NCI-H69 (cell line): ENCODE measurements around the gene LRRC73.
"Not testable (repeated sequence)": the region's sequence is repeated elsewhere in the genome, so short reads cannot be mapped to it uniquely, and the experiment has no call there.

Experiments used
- DNase-seq: peaks from one replicate; lab custom pipeline; 2025; lab: John Stamatoyannopoulos, UW

The LRRC73 gene

DNA sequence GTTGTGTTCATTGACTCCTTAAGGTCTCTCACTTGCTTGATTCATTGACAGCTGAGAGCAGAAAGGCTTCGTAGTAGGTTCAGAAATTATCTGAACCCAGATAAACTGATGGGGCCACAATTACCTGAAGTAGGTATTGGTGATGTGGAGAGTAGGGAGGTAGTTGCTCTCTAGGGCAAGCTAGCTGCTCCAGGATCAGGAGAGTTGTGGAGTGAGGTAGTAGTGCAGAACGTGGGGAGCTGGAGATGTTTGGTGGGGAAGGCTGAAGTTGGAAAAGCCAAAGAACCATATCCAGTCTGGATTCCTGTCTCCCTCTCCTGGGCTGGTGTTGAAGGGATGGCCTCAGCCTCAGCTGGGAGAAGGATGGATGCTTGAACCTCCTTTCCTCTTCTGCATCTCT, 16.9 kb downstream of the LRRC73 start:
- DNase-seq: no peak

- DNase-seq: no peak
Observed at GRCh38 chr6:43492673-43493072, 17.5 kb downstream of the LRRC73 start.

GRCh38 chr6:43491750-43492661, 18.1 kb downstream of the LRRC73 start:
- DNase-seq: peak; percentile 17

DNA sequence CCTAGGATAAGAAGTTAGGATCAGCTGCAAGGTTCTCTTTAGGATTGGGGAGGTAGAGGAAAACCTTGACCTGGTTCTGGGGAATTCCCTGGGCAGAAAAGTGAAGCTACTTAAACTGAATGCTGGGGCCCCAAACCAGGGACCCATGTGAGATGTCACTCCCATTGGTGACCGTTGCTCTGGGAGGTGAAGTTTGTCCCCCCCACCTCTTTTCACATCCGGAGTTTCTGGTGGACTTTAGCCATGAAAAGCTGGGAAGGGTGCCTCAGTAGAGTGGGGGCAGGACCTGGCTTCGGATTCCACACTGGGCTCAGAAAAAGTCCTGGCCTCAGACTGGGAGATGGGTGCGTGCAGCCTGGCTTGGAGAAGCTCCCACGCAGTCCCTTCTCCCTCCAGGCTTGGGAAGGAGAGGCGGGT, 19.6 kb downstream of the LRRC73 start:
- DNase-seq: no peak

DNA sequence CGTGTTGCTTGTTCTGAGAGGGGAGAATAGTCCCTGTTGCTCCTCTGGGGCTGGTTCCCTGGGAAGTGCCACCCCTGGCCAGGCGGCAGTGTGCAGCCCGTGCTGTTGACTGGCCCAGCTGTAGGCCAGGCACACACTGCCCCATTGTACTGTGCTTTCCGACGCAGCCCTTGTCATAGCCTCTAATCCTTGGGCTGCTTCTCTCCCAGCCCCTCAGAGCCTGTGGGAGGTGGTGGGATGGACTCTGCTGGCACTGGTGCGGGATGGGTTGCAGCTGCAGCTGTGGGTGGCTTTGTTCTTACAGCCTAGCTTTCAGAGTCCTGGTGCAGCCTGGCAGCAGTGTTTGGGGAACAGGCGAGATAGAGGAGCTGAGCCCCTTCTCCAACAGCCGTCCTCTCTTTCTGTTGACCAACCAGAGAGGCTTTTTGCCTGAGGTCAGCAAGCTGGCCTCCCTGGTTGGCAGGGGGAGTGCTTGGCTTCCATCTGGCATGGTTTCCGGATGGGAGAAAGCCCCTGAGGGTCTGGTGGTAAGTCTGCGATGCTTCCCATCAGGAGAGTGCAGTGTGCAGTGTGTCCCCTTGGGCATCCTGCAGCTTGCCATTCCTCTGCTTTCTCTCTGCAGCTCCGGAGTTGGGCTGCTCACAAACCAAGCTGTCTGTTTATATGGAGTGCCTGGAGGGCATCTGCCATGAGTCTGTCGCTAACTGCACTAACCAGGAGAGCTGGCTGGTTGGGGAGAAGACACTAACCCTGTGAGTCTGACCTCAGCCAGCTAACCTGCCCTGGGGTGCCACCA, 20.7 kb downstream of the LRRC73 start:
- no peak for DNase-seq

GRCh38 chr6:43488667-43489276, 21.4 kb downstream of the LRRC73 start:
- no peak for DNase-seq

- no peak for DNase-seq
Observed at GRCh38 chr6:43481591-43482236, 28.4 kb downstream of the LRRC73 start.

DNA sequence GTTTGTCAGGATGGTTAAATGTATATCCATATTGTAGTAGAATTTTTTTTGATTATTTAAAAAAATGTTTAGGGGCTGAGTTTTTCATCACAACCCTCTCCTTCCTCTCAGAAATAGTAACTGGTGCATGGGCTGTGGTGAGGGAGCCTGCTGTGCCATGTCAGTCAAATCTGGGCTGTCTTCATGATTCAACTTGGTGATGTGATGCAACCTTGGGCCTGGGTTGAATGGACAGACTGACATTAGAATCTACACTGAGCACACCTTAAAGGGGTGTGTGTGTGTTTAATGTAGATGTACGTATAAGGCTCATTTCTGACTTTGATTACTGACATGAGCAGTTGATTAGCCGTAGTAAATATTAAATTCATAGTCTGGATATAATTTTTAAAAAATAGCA, 29.1 kb downstream of the LRRC73 start:
- DNase-seq: no peak

DNA sequence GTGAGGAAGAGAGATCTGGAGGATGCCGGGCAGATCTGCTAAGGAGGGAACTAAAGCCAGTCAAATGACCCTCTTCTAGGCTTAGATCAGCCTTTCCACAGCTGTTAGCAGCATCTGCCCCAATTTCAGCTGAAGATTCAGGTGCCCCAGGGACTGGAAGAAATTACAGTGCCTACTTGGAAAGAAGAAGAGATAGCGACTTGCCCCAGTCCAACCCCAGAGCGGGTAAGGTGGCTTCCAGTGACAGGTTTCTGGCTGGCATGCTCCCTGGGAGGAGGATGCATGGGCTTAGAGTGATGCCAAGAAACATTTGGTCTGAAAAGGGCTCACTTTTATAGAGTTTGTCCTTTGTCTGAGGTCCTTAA, 32.2 kb downstream of the LRRC73 start:
- DNase-seq: no peak

DNA sequence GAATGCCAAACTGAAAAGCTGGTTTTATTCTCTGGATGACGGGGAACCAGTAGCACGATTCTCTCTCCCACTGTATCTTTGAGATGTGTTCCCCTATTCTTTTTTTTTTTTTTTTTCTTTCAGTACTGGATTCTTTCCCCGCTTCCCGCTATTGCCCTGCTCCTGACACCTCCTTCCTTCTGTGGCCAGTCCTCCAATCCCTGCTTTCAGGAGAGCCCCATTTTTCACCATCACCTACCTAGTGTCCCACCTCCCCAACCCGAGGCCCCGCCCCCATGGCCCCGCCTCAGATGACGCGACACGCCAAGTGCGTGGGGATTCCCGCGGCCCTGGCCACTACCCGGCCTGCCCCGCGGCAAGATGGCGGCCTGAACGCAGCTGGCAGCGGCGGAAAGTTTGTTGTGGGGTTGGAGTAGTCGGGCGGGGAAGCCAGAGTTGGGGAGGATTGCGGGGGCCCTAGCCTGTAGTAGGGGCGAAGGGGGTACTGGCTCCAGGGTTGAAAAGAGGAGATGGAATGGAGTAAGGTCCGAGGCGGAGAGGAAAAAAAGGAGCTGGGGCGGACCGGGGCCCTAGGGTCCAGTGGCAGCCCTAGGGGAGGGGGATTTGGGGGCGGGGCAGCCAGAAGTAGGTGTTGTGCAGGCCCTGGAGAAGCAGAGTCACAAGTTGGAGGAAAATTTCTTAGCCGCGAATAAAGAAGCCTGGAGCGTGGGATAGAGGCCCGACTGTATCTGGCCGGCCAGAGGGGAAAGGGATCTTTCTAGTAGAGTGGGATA, 32.7 kb downstream of the LRRC73 start, which contains the start of gene TJAP1:
Gene TJAP1 (plus strand): TSS at position 336 of the 773 bp plus-strand sequence. CDS start 21,432 bp downstream, outside the sequence.
- peak; percentile 97 for DNase-seq

DNA sequence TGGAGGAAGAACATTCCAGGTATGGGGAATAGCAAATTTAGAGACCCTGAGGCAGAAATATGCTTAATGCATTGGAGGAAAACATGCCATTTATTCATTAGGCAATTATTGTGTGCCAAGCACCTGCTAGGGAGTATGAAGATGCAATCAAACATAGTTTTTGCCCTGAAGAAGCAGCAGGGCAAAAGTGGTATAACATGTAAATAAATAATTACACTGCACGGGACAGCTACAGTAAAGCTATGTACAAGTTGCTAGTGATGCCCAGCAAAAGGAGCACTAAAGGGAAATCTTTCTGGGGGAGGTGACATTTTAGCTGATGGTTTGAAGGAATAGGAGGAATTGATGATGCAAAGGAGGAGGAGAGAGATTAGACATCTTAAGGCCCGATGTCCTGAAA, 33.4 kb downstream of the LRRC73 start:
- no peak for DNase-seq

DNA sequence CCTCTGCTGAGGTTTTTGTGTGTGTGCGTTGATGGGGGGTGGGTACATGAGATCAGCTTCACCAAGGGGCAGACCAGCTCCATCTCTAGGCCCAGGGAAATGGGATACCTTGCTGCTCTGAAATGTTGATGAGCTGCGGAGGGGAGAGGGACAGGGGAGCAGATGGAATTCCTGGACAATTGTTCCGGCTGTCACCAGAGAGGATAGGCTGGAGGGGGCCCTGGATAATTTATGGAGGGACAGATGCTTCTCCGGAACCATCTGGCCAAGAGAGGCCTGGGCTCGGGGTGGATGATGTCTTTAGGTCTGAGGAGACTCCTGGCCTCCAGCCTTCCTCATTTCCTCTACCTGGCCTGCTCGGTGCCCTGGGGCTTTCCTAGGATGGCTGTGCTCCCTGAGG, 34.6 kb downstream of the LRRC73 start:
- peak; percentile 80 for DNase-seq

DNA sequence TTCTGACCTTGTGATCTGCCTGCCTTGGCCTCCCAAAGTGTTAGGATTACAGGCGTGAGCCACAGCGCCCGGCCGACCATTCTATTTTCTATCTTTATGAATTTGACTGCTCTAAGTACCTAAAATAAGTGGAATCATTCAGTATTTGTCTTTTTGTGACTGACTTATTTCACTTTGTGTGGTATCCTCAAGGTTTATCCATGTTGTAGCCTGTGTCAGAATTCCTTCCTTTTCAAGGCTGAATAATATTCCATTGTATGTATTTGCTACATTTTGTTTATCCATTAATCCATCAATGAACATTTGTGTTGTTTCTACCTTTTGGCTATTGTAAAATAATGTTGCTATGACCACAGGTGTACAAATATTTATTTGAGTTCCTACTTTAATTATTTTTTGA, 37.6 kb downstream of the LRRC73 start:
- no peak for DNase-seq

- no peak for DNase-seq
Observed at GRCh38 chr6:43471399-43471798, 38.7 kb downstream of the LRRC73 start.

GRCh38 chr6:43469947-43470346, 40.2 kb downstream of the LRRC73 start:
- no peak for DNase-seq

DNA sequence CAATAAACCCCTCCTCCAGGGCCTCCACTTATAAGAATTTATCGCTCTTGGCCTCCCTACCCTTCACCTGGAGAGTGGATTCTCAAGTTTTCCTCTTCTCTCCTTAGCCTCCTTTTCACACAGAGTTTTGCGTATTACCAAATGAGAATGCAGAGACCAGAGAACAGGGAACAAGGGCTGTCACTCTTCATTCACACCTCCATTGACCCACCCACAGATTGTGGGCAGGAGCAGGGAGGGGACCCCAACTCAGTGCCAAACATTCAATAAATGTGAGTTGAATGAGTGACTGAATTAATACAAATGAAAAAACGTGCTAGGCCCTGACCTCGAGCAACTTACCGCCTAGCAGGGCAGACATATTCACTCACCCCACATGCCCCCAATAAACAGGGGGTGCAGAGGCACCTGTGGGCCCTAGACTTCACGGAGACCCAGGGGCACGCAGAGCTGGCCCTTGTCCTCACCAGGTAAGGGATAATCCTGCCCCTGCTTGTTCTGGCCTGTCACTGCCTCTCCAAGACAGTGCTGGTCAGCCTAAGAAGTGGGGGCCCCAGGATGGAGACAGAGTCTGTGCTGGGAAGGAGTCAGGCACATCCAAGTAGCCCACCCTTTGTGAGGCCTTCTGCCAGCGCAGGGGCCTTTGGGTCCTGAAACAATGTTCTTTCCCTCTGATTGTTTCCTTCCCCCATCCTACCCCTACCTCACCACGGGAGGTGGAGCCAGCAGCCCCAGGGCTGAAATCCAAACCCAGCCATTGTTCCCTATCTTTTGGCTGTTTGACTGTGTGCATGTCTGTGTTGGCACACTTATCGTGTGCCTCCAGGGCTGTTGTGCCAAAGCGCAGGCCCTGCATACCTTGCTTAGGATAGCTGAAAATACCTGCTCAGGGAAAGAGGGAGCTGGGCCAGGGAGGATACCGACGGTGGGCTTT, 41.1 kb downstream of the LRRC73 start:
- peak; percentile 76 for DNase-seq

DNA sequence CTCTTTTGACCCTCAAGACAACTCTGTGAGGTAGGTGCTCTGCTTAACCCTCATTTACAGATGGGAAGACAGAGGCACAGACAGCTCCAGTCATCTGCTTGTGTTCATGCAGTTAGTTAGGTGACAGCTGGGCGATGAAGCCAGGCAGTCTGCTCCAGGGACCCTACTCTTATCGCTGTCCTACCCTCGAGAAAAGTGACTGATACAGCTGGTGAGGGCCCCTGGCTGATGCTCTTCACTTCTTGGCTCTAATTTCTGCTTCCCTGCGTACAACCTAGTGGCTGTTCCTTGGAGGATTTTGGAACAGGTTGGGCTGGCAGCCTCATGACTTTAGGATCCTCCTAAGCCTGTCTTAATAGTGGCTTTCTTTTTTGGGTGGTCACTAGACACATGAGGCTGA, 41.9 kb downstream of the LRRC73 start:
- DNase-seq: no peak

DNA sequence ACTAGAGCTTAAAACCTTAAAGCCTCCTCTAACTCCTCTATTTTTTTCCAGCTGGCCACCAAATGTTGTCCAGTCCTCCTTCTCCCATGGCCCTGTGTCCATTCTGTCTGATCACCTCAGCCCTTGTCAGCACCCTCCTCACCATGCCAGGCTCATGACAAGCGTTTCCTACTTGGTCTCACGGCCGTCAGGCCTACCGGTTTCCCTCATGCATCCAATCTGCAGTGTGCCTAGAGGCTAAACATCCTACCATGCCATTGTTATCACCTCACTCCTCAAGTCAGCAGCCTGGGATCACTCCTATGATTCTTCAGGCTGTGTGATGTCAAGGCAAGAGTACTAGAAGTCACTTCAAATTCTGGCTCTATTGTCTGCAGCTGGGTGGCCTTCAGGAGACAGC, 42.4 kb downstream of the LRRC73 start:
- DNase-seq: no peak

- not testable (repeated sequence) for DNase-seq
Observed at GRCh38 chr6:43467265-43467664, 42.9 kb downstream of the LRRC73 start.

- DNase-seq: no peak
Observed at GRCh38 chr6:43465948-43466347, 44.2 kb downstream of the LRRC73 start.
